Hepatocyte (in vitro differentiated cells): Measurements from ENCODE around the gene NHLH1. TPM values are rescaled to one million over a fixed set of nuclear protein-coding genes. Genes with fewer than 3 reads are reported as not detected.
A peak's percentile ranks its signal among the peaks of the same experiment; 100 is the strongest.

Experiments used
- DNase-seq: peaks from one replicate; pipeline ENCODE4 v3.0.0-alpha.2; 2016; ENCODE audit warnings: low spot score
- H2AFZ ChIP-seq: fragments of 200-600 bp; sonication (generic); 2 replicates; pipeline ENCODE4 v1.6.0; 2016; ENCODE audit warnings: antibody characterized with exemption, mild to moderate bottlenecking
- H3K27ac ChIP-seq: fragments of 200-600 bp; sonication (generic); 2 replicates; pipeline ENCODE4 v1.5.1; 2016; ENCODE audit warnings: mild to moderate bottlenecking
- H3K27me3 ChIP-seq: fragments of 200-600 bp; sonication (generic); 2 replicates; pipeline ENCODE4 v1.6.1; 2016
- H3K36me3 ChIP-seq: fragments of 200-600 bp; sonication (generic); replicated peaks from 2 replicates; pipeline ENCODE4 v1.5.1; 2016; ENCODE audit warnings: low read depth; ENCODE audit not compliant: insufficient read depth
- H3K4me1 ChIP-seq: fragments of 200-600 bp; sonication (generic); 2 replicates; pipeline ENCODE4 v1.5.1; 2016; ENCODE audit warnings: mild to moderate bottlenecking, moderate library complexity; ENCODE audit not compliant: insufficient read depth
- H3K4me2 ChIP-seq: fragments of 200-600 bp; sonication (generic); 2 replicates; pipeline ENCODE4 v1.6.0; 2016
- H3K4me3 ChIP-seq: fragments of 200-600 bp; sonication (generic); 2 replicates; pipeline ENCODE4 v1.5.1; 2016; ENCODE audit warnings: mild to moderate bottlenecking
- H3K79me2 ChIP-seq: fragments of 200-600 bp; sonication (generic); 2 replicates; pipeline ENCODE4 v1.6.0; 2017; ENCODE audit warnings: mild to moderate bottlenecking
- H3K9me2 ChIP-seq: fragments of 200-600 bp; sonication (generic); replicated peaks from 2 replicates; pipeline ENCODE4 v1.6.0; 2017; ENCODE audit warnings: mild to moderate bottlenecking; ENCODE audit not compliant: insufficient read depth
- H3K9me3 ChIP-seq: fragments of 200-600 bp; sonication (generic); 2 replicates; pipeline ENCODE4 v1.5.1; 2016; ENCODE audit warnings: low read depth, mild to moderate bottlenecking
- H4K20me1 ChIP-seq: fragments of 200-600 bp; sonication (generic); 2 replicates; pipeline ENCODE4 v1.6.0; 2016; ENCODE audit warnings: mild to moderate bottlenecking; ENCODE audit not compliant: insufficient read depth, poor library complexity, severe bottlenecking
- CTCF ChIP-seq: fragments of 200-600 bp; sonication (generic); IDR thresholded peaks from 2 replicates; pipeline ENCODE4 v1.5.1; 2016; ENCODE audit warnings: antibody characterized with exemption, mild to moderate bottlenecking; ENCODE audit not compliant: poor library complexity
- EZH2 ChIP-seq: fragments of 200-600 bp; sonication (generic); IDR thresholded peaks from 2 replicates; pipeline ENCODE4 v1.6.1; 2016; ENCODE audit warnings: antibody characterized with exemption, mild to moderate bottlenecking, borderline replicate concordance
- EZH2phosphoT487 ChIP-seq: fragments of 200-600 bp; sonication (generic); IDR thresholded peaks from one replicate; pipeline ENCODE4 v1.6.1; 2018; ENCODE audit warnings: antibody characterized with exemption, mild to moderate bottlenecking, low read depth, moderate library complexity; ENCODE audit not compliant: unreplicated experiment, severe bottlenecking
- WGBS: methylation state at CpG from one replicate; pipeline ENCODE4 v1.1.6; 2016; ENCODE audit warnings: low lambda C conversion rate; ENCODE audit errors: missing lambda C conversion rate; 5-methylcytosine and 5-hydroxymethylcytosine counted together
- polyA plus RNA-seq: library from polyadenylated mRNA; unstranded; fragments of >200 nt; fragmentation: Nextera tagmentation; extraction: Ambion mirVana; gene quantifications from 2 replicates; pipeline ENCODE4 v1.2.1, GENCODE V29; 2016
- total RNA-seq: library from RNA; depleted of rRNA; stranded (reverse); fragments of >200 nt; gene quantifications from 2 replicates; pipeline ENCODE4 v1.2.3, GENCODE V29; 2014

The NHLH1 gene
- total and polyA plus RNA-seq, 2 experiments from 2014 or later: 0.13 TPM; not detected in 1

GRCh38 chr1:160405331-160405877 is 38.5 kb downstream of the NHLH1 start:
- H4K20me1 ChIP-seq: no peaks in the 10 kb centered on the region
- peaks cover 32% of the 10 kb centered on the region for H3K4me1 ChIP-seq
- DNase-seq: peak; percentile 2
- no peaks in the 10 kb centered on the region for H3K9me2 ChIP-seq
- H3K36me3 ChIP-seq: no peaks in the 10 kb centered on the region
- peak overlapping the region; percentile 12 for H3K27ac ChIP-seq
- WGBS: 55% methylated on average over 2 of the region's 2 CpGs
- H3K79me2 ChIP-seq: peaks cover 91% of the 10 kb centered on the region
- H3K4me2 ChIP-seq: no peak overlapping the region
- no peak overlapping the region for H2AFZ ChIP-seq
- no peak for TF ChIP-seq EZH2phosphoT487
- no peak for TF ChIP-seq EZH2
- TF ChIP-seq CTCF: no peak
- no peaks in the 10 kb centered on the region for H3K27me3 ChIP-seq
- no peaks in the 10 kb centered on the region for H3K9me3 ChIP-seq
- H3K4me3 ChIP-seq: no peak overlapping the region

GRCh38 chr1:160406131-160406968 is 39.5 kb downstream of the NHLH1 start:
- H3K4me1 ChIP-seq: peaks cover 34% of the 10 kb centered on the region
- no peak for DNase-seq
- no peak for TF ChIP-seq EZH2
- TF ChIP-seq CTCF: no peak
- no peak for TF ChIP-seq EZH2phosphoT487
- H3K9me3 ChIP-seq: no peaks in the 10 kb centered on the region
- H3K27ac ChIP-seq: no peak overlapping the region
- no peak overlapping the region for H3K4me2 ChIP-seq
- no peak overlapping the region for H2AFZ ChIP-seq
- H3K36me3 ChIP-seq: no peaks in the 10 kb centered on the region
- no peaks in the 10 kb centered on the region for H3K9me2 ChIP-seq
- H4K20me1 ChIP-seq: no peaks in the 10 kb centered on the region
- H3K27me3 ChIP-seq: no peaks in the 10 kb centered on the region
- H3K79me2 ChIP-seq: peaks cover 84% of the 10 kb centered on the region
- WGBS: 79% methylated on average over 15 of the region's 15 CpGs
- H3K4me3 ChIP-seq: no peak overlapping the region

GRCh38 chr1:160407839-160408801 is 41.2 kb downstream of the NHLH1 start:
- H3K27me3 ChIP-seq: no peaks in the 10 kb centered on the region
- H3K36me3 ChIP-seq: no peaks in the 10 kb centered on the region
- no peak overlapping the region for H2AFZ ChIP-seq
- peaks cover 84% of the 10 kb centered on the region for H3K79me2 ChIP-seq
- WGBS: 74% methylated on average over 11 of the region's 12 CpGs
- H3K27ac ChIP-seq: no peak overlapping the region
- no peaks in the 10 kb centered on the region for H4K20me1 ChIP-seq
- no peak for DNase-seq
- H3K9me3 ChIP-seq: no peaks in the 10 kb centered on the region
- H3K9me2 ChIP-seq: no peaks in the 10 kb centered on the region
- no peak overlapping the region for H3K4me2 ChIP-seq
- H3K4me3 ChIP-seq: no peak overlapping the region
- H3K4me1 ChIP-seq: peaks cover 26% of the 10 kb centered on the region
- TF ChIP-seq EZH2phosphoT487 (no peak), CTCF (no peak), EZH2 (no peak)
